Stomach (tissue), 9 donors: ENCODE results near the gene BRI3BP. TPM values are rescaled to one million over a fixed set of nuclear protein-coding genes. Genes with fewer than 3 reads are reported as not detected.
"Not testable (repeated sequence)": the region's sequence is repeated elsewhere in the genome, so short reads cannot be mapped to it uniquely, and the experiment has no call there.

Experiments used
- DNase-seq, 2 donors: peaks; one replicate each; pipeline versions ENCODE4 v3.0.0 to v3.0.0-alpha.2; 2013 to 2019
- H3K27ac ChIP-seq, 5 donors: fragments of 200-600 bp in 4 of 5; sonication (generic) in 4 of 5; one replicate each; pipeline ENCODE4 v1.5.1; 2013 to 2019; ENCODE audit warnings: mild to moderate bottlenecking in 1 of 5, moderate library complexity in 1 of 5
- H3K27me3 ChIP-seq, 3 donors: fragments of 200-600 bp; sonication (generic); one replicate each; pipeline ENCODE4 v1.5.1; 2017 to 2019; ENCODE audit warnings: mixed run types in 1 of 3
- H3K36me3 ChIP-seq, 4 donors: fragments of 200-600 bp; sonication (generic); 1 replicate in 3 of 4; 2 replicates in 1 of 4; pipeline ENCODE4 v1.5.1; 2016 to 2019
- H3K4me1 ChIP-seq, 4 donors: fragments of 200-600 bp; sonication (generic); one replicate each; pipeline ENCODE4 v1.5.1; 2016 to 2019
- H3K4me3 ChIP-seq, 4 donors: fragments of 200-600 bp; sonication (generic) in 3 of 4; one replicate each; pipeline ENCODE4 v1.5.1; 2016 to 2019; ENCODE audit warnings: mild to moderate bottlenecking in 1 of 4
- H3K9me3 ChIP-seq, 4 donors: fragments of 200-600 bp; sonication (generic); one replicate each; pipeline ENCODE4 v1.5.1; 2016 to 2019
- EP300 ChIP-seq: sonication (generic); formaldehyde crosslinking; IDR thresholded peaks from one replicate; pipeline ENCODE4 v1.6.1; 2017; ENCODE audit warnings: antibody characterized with exemption
- POLR2A ChIP-seq, 4 donors: fragments of 450-650 bp; IDR thresholded peaks; one replicate each; pipeline ENCODE4 v1.6.1; 2016; ENCODE audit warnings: antibody characterized with exemption in 4 of 4, control low read depth in 2 of 4, mild to moderate bottlenecking in 1 of 4, moderate library complexity in 1 of 4
- POLR2AphosphoS5 ChIP-seq, 3 donors: sonication (generic); formaldehyde crosslinking; IDR thresholded peaks; one replicate each; pipeline ENCODE4 v1.6.1; 2016; ENCODE audit warnings: antibody characterized with exemption in 3 of 3
- WGBS, 5 donors: extraction: QIAGEN DNeasy Blood & Tissue Kit in 3 of 5; methylation state at CpG; one replicate each; pipeline versions ENCODE4 v1.1.5 to v1.1.7; 2013 to 2018; 5-methylcytosine and 5-hydroxymethylcytosine counted together
- intact Hi-C: fragments of 100-400 bp; cut with DNase I; formaldehyde crosslinking; loops from one replicate; pipeline ENCODE4 v1.15.1; 2023; ENCODE audit warnings: low total_unique reads
- polyA plus RNA-seq, 3 donors: library from polyadenylated mRNA; stranded (reverse); fragments of 200-250 nt; gene quantifications; one replicate each; pipeline ENCODE4 v1.2.3, GENCODE V29; 2013
- total RNA-seq, 5 donors: library from RNA; depleted of rRNA; stranded (reverse); fragments of >200 nt; gene quantifications; one replicate each; pipeline versions ENCODE4 v1.1.0 to v1.2.3, GENCODE V29; 2014 to 2016
- TF ChIP-seq, protein P1 (sequence below), 7 experiments: fragments of 450-650 bp in 4 of 7; fragments of 200-600 bp in 3 of 7; sonication (generic) in 3 of 7; IDR thresholded peaks; one replicate each; pipeline ENCODE4 v1.5.1; 2016 to 2019; ENCODE audit warnings: antibody characterized with exemption in 7 of 7, control low read depth in 2 of 7, mild to moderate bottlenecking in 1 of 7
- donor health status: healthy with polysubstance abuse.
- donor health status: Bipolar disorder and iron deficiency.
- donor health status: healthy.

The BRI3BP gene
- total and polyA plus RNA-seq, 8 donors, result 1.2 to 24.3 (median 4.1) TPM

DNA sequence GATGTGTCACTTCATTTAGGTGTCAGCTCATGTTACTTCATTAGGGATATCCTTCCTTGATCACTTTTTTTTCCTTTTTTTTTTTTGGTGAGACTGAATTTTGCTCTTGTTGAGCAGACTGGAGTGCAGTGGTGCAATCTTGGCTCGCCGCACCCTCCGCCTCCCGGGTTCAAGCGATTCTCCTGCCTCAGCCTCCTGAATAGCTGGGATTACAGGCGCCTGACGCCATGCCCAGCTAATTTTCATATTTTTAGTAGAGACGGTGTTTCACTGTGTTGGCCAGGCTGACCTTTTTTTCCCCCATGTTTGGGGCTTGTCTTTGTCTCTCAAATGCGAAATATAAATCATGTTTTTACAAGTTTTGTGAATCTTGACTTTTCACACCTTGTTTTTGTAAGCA is 62.1 kb downstream of the BRI3BP start:
- Histone ChIP-seq H3K9me3 (no peaks in the 10 kb centered on the region), H3K4me1 (no peaks in the 10 kb centered on the region), H3K36me3 (no peaks in the 10 kb centered on the region), H3K4me3 (no peak overlapping the region), H3K27ac (no peak overlapping the region), H3K27me3 (no peaks in the 10 kb centered on the region)
- 83 to 96% (median 91%) methylated on average over 9 of the region's 9 CpGs for WGBS, 5 donors
- intact Hi-C loops, result no loop called here
- TF ChIP-seq, protein P1, sequence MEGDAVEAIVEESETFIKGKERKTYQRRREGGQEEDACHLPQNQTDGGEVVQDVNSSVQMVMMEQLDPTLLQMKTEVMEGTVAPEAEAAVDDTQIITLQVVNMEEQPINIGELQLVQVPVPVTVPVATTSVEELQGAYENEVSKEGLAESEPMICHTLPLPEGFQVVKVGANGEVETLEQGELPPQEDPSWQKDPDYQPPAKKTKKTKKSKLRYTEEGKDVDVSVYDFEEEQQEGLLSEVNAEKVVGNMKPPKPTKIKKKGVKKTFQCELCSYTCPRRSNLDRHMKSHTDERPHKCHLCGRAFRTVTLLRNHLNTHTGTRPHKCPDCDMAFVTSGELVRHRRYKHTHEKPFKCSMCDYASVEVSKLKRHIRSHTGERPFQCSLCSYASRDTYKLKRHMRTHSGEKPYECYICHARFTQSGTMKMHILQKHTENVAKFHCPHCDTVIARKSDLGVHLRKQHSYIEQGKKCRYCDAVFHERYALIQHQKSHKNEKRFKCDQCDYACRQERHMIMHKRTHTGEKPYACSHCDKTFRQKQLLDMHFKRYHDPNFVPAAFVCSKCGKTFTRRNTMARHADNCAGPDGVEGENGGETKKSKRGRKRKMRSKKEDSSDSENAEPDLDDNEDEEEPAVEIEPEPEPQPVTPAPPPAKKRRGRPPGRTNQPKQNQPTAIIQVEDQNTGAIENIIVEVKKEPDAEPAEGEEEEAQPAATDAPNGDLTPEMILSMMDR (IDR thresholded peaks at IDR 0.05), result no peak
- TF ChIP-seq POLR2AphosphoS5 (IDR thresholded peaks at IDR 0.05) (no peak), POLR2A (IDR thresholded peaks at IDR 0.05) (no peak), EP300 (no peak)
- DNase-seq, result no peak

- no peaks in the 10 kb centered on the region for H3K27me3 ChIP-seq
- H3K36me3 ChIP-seq, result no peaks in the 10 kb centered on the region
- H3K9me3 ChIP-seq, result no peaks in the 10 kb centered on the region
- no peaks in the 10 kb centered on the region for H3K4me1 ChIP-seq
- 80 to 85% (median 82%) methylated on average over 14 of the region's 14 CpGs for WGBS, 5 donors
- H3K27ac ChIP-seq, result no peak overlapping the region
- no peak for DNase-seq
- intact Hi-C loops, result no loop called here
- TF ChIP-seq EP300 (no peak), POLR2A (IDR thresholded peaks at IDR 0.05) (no peak), POLR2AphosphoS5 (IDR thresholded peaks at IDR 0.05) (no peak)
- TF ChIP-seq, protein P1 (IDR thresholded peaks at IDR 0.05), result no peak
- no peak overlapping the region for H3K4me3 ChIP-seq
These were observed 62.9 kb downstream of the BRI3BP start for GRCh38 chr12:125056306-125056705.

GRCh38 chr12:125057708-125058107 is 64.3 kb downstream of the BRI3BP start:
- no peaks in the 10 kb centered on the region for H3K4me1 ChIP-seq
- 84 to 94% (median 87%) methylated on average over 4 to 5 of the region's 5 CpGs for WGBS, 5 donors
- no peak overlapping the region for H3K4me3 ChIP-seq
- intact Hi-C loops, result no loop called here
- TF ChIP-seq, protein P1 (IDR thresholded peaks at IDR 0.05), result no peak
- no peak for TF ChIP-seq EP300
- TF ChIP-seq POLR2AphosphoS5 (IDR thresholded peaks at IDR 0.05), result no peak
- TF ChIP-seq POLR2A (IDR thresholded peaks at IDR 0.05), result no peak
- no peaks in the 10 kb centered on the region for H3K9me3 ChIP-seq
- H3K36me3 ChIP-seq, result no peaks in the 10 kb centered on the region
- H3K27ac ChIP-seq, result no peak overlapping the region
- DNase-seq, result no peak
- H3K27me3 ChIP-seq, result no peaks in the 10 kb centered on the region

- no peak for DNase-seq
- intact Hi-C loops, result no loop called here
- H3K4me1 ChIP-seq, result peaks cover 6 to 20% (median 13%) of the 10 kb centered on the region in 4 donors
- H3K9me3 ChIP-seq, result no peaks in the 10 kb centered on the region
- 95 to 99% (median 97%) methylated on average over 3 of the region's 3 CpGs for WGBS, 5 donors
- TF ChIP-seq, protein P1 (IDR thresholded peaks at IDR 0.05), result no peak
- TF ChIP-seq POLR2AphosphoS5 (IDR thresholded peaks at IDR 0.05) (no peak), EP300 (no peak), POLR2A (IDR thresholded peaks at IDR 0.05) (no peak)
- no peaks in the 10 kb centered on the region for H3K27me3 ChIP-seq
- H3K27ac ChIP-seq, result no peak overlapping the region
- H3K4me3 ChIP-seq, result no peak overlapping the region
- H3K36me3 ChIP-seq, result no peaks in the 10 kb centered on the region
These were observed 67.8 kb downstream of the BRI3BP start for GRCh38 chr12:125061229-125061628.

DNA sequence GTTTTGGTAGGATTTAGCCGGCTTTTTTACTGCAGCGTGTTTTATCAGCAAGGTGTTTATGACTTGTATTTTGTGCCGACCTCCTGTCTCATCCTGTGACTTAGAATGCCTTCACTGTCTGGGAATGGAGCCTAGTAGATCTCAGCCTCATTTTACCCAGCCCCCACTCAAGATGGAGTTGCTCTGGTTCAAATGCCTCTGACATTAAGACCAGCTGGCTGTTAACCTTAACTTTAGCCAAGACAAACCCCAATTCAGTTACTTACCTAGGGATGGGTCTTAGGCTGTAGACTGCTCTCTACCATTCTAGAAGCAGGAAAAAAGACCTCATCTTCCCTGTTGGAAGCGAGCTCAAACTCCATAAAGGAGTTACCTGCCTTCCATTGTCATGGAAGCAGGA is 70.1 kb downstream of the BRI3BP start:
- DNase-seq, H3K27ac ChIP-seq, H3K4me3 ChIP-seq, H3K27me3 ChIP-seq, H3K36me3 ChIP-seq, intact Hi-C loops, H3K9me3 ChIP-seq: not testable (repeated sequence)
- H3K4me1 ChIP-seq, result peaks cover 6 to 34% (median 29%) of the 10 kb centered on the region in 4 donors
- 82 to 92% (median 90%) methylated on average over 4 of the region's 4 CpGs for WGBS, 5 donors
